BLaER1 (cell line): ENCODE measurements around the gene CUX1.

Source experiments
- H3K27ac ChIP-seq: shearing (Covaris generic); formaldehyde crosslinking; 2 replicates; pipeline ENCODE4 v1.8.1; 2022
- H3K27me3 ChIP-seq: shearing (Covaris generic); formaldehyde crosslinking; 2 replicates; pipeline ENCODE4 v1.8.1; 2022
- H3K36me3 ChIP-seq: shearing (Covaris generic); formaldehyde crosslinking; 2 replicates; pipeline ENCODE4 v1.8.1; 2022
- H3K4me1 ChIP-seq: shearing (Covaris generic); formaldehyde crosslinking; 2 replicates; pipeline ENCODE4 v1.8.1; 2022
- H3K4me2 ChIP-seq: shearing (Covaris generic); formaldehyde crosslinking; 2 replicates; pipeline ENCODE4 v1.8.1; 2022
- H3K4me3 ChIP-seq: shearing (Covaris generic); formaldehyde crosslinking; 2 replicates; pipeline ENCODE4 v1.8.1; 2022
- H3K9ac ChIP-seq: shearing (Covaris generic); formaldehyde crosslinking; 2 replicates; pipeline ENCODE4 v1.8.1; 2022
- H3K9me3 ChIP-seq: shearing (Covaris generic); formaldehyde crosslinking; 2 replicates; pipeline ENCODE4 v1.8.1; 2022
- H4K20me1 ChIP-seq: shearing (Covaris generic); formaldehyde crosslinking; 2 replicates; pipeline ENCODE4 v1.8.1; 2022
- Cebpa-rat ChIP-seq: shearing (Covaris generic); IDR thresholded peaks from 2 replicates; pipeline ENCODE4 v1.8.1; 2022

CUX1 gene

DNA sequence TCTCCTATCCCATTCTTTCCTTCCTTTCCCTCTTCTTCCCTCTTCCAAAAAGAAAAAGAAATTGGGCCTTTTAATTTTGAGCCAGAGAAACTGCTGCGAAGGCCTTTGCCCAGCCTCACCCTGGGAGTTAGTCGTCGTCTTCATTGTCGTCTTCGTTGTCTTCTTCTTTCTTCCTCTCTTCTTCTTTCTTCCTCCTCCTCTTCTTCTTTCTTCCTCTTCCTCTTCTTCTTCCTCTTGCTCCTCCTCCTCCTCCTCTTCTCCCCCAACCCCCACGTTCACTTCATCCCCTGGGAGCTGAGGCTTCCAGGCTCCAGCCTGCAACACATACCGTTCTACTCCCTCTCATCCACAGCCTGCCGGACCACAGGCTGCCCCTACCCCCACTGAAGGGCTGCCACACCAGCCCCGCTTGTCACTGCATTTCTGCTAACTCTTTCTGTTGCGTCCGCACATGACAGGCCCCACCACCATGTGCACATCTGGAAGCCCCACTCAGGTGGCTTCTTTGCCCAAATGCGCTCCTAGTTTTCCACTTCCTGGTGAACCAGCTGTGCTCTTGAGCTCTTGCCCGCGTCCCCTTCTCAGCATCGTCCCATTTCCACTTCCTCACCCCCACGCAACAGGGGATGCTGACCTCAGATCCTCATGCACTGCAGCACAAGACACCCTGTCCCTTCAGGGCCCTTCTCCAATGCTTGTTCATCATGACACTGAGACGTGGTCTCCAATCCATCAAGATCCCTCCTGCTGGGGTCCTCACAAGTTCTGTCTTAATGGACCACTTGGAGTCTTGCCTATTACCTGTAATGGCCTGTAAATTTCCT is 374.3 kb downstream of the CUX1 start:
- Histone ChIP-seq H4K20me1 (peaks cover 25% of the 10 kb centered on the region; the same call in 1 of the 2 replicates), H3K4me3 (no peak overlapping the region), H3K4me1 (peaks cover 42% of the 10 kb centered on the region), H3K9me3 (no peaks in the 10 kb centered on the region), H3K27ac (peak overlapping the region; percentile 36; the same call in 1 of the 2 replicates), H3K4me2 (peak overlapping the region; percentile 31), H3K9ac (no peak overlapping the region), H3K36me3 (peaks cover 100% of the 10 kb centered on the region), H3K27me3 (no peaks in the 10 kb centered on the region)
- TF ChIP-seq Cebpa-rat, result no peak

- Histone ChIP-seq H3K4me1 (peaks cover 39% of the 10 kb centered on the region), H3K9me3 (no peaks in the 10 kb centered on the region), H3K27me3 (no peaks in the 10 kb centered on the region), H3K27ac (no peak overlapping the region), H3K4me3 (no peak overlapping the region), H3K4me2 (no peak overlapping the region), H3K36me3 (peaks cover 100% of the 10 kb centered on the region), H4K20me1 (peaks cover 35% of the 10 kb centered on the region; the same call in 1 of the 2 replicates), H3K9ac (no peak overlapping the region)
- TF ChIP-seq Cebpa-rat, result no peak
Observed at GRCh38 chr7:102192790-102193189, 375.4 kb downstream of the CUX1 start.

DNA sequence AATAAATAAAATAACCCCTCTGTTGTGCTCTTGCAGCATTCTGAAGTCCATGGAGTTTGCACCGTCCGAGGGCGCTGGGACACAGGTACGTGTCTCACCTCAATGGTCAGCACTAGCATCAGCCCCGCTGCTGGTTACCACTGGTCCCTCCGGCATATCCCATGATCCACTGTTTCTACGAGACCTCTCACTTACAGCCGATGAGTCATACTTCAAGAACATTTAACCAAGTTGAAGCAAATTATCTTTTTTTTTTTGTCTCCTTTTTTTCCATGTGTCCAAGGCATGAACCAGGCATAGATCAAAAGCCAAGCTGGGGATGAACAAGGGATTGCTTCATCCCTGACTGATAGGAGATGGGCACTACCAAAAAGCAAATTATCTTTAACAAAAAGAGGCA is 376.4 kb downstream of the CUX1 start:
- Histone ChIP-seq H4K20me1 (peaks cover 38% of the 10 kb centered on the region; the same call in 1 of the 2 replicates), H3K27me3 (no peaks in the 10 kb centered on the region), H3K4me1 (peaks cover 28% of the 10 kb centered on the region), H3K27ac (no peak overlapping the region), H3K9ac (no peak overlapping the region), H3K36me3 (peaks cover 100% of the 10 kb centered on the region), H3K4me3 (no peak overlapping the region), H3K4me2 (no peak overlapping the region), H3K9me3 (no peaks in the 10 kb centered on the region)
- no peak for TF ChIP-seq Cebpa-rat

- no peak overlapping the region for H3K27ac ChIP-seq
- H3K9me3 ChIP-seq, result no peaks in the 10 kb centered on the region
- H3K4me2 ChIP-seq, result no peak overlapping the region
- no peak overlapping the region for H3K4me3 ChIP-seq
- H3K27me3 ChIP-seq, result no peaks in the 10 kb centered on the region
- peaks cover 19% of the 10 kb centered on the region for H3K4me1 ChIP-seq
- peaks cover 41% of the 10 kb centered on the region; the same call in 1 of the 2 replicates for H4K20me1 ChIP-seq
- H3K36me3 ChIP-seq, result peaks cover 100% of the 10 kb centered on the region
- H3K9ac ChIP-seq, result no peak overlapping the region
- no peak for TF ChIP-seq Cebpa-rat
Observed at GRCh38 chr7:102195361-102195760, 377.9 kb downstream of the CUX1 start.

- Histone ChIP-seq H3K27me3 (no peaks in the 10 kb centered on the region), H3K4me3 (no peak overlapping the region), H3K9me3 (no peaks in the 10 kb centered on the region), H3K4me1 (peaks cover 12% of the 10 kb centered on the region), H3K4me2 (no peak overlapping the region), H4K20me1 (peaks cover 45% of the 10 kb centered on the region; the same call in 1 of the 2 replicates), H3K27ac (no peak overlapping the region), H3K36me3 (peaks cover 100% of the 10 kb centered on the region), H3K9ac (no peak overlapping the region)
- TF ChIP-seq Cebpa-rat, result no peak
Observed at GRCh38 chr7:102196028-102196427, 378.6 kb downstream of the CUX1 start.

DNA sequence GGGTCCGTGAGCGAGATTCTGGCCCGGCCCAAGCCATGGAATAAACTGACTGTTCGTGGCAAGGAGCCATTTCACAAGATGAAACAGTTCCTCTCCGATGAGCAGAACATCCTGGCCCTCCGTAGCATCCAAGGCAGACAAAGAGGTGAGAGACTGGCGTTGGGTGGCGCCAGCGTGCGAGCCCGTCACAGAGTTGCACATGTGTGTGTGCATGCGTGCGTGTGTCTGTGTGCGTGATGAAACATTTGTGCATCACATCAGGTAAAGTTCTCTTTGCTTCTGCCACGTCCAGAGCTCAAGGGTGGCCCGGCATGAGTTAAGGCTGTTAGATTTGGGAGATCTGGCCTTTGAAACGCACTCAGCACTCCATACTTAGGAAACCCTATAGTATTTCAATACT is 379.7 kb downstream of the CUX1 start:
- H3K4me2 ChIP-seq, result no peak overlapping the region
- H3K4me1 ChIP-seq, result peaks cover under 1% of the 10 kb centered on the region
- no peaks in the 10 kb centered on the region for H3K27me3 ChIP-seq
- no peak overlapping the region for H3K27ac ChIP-seq
- no peak for TF ChIP-seq Cebpa-rat
- no peaks in the 10 kb centered on the region for H3K9me3 ChIP-seq
- H3K36me3 ChIP-seq, result peaks cover 100% of the 10 kb centered on the region
- no peak overlapping the region for H3K4me3 ChIP-seq
- H3K9ac ChIP-seq, result no peak overlapping the region
- H4K20me1 ChIP-seq, result peaks cover 56% of the 10 kb centered on the region

GRCh38 chr7:102197599-102197998 is 380.2 kb downstream of the CUX1 start:
- no peaks in the 10 kb centered on the region for H3K9me3 ChIP-seq
- no peak overlapping the region for H3K4me2 ChIP-seq
- H4K20me1 ChIP-seq, result peaks cover 61% of the 10 kb centered on the region
- no peak overlapping the region for H3K9ac ChIP-seq
- peaks cover 100% of the 10 kb centered on the region for H3K36me3 ChIP-seq
- no peaks in the 10 kb centered on the region for H3K27me3 ChIP-seq
- no peak for TF ChIP-seq Cebpa-rat
- no peak overlapping the region for H3K4me3 ChIP-seq
- no peaks in the 10 kb centered on the region for H3K4me1 ChIP-seq
- H3K27ac ChIP-seq, result no peak overlapping the region

DNA sequence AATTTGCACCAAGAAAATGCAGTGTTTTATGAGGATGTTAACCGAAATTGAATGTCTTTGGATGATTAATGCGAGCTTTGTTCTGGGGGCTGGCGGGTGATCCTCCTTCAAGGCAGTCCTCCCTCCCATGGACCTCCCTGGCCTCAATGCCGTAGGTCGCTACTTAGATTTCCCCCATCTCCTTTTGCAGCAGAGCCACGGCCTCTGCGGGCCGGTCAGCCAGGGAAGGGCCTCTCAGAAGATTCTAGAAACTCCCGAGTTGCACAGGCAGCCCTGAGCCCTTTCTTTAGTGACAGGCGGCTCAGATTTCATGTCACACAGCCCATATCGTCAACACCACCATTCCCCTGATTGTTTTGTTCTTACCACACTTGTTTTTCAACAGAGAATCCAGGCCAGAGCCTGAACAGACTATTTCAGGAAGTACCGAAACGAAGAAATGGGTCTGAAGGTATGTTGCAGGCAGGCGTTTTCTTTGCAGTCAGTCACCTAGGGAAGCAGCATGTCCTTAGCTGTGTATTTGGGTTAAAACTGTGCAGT is 381.1 kb downstream of the CUX1 start:
- H3K36me3 ChIP-seq, result peaks cover 100% of the 10 kb centered on the region
- H3K4me1 ChIP-seq, result no peaks in the 10 kb centered on the region
- TF ChIP-seq Cebpa-rat, result no peak
- no peak overlapping the region for H3K4me2 ChIP-seq
- H3K9ac ChIP-seq, result no peak overlapping the region
- peaks cover 68% of the 10 kb centered on the region for H4K20me1 ChIP-seq
- H3K27me3 ChIP-seq, result no peaks in the 10 kb centered on the region
- no peaks in the 10 kb centered on the region for H3K9me3 ChIP-seq
- H3K4me3 ChIP-seq, result no peak overlapping the region
- no peak overlapping the region for H3K27ac ChIP-seq

DNA sequence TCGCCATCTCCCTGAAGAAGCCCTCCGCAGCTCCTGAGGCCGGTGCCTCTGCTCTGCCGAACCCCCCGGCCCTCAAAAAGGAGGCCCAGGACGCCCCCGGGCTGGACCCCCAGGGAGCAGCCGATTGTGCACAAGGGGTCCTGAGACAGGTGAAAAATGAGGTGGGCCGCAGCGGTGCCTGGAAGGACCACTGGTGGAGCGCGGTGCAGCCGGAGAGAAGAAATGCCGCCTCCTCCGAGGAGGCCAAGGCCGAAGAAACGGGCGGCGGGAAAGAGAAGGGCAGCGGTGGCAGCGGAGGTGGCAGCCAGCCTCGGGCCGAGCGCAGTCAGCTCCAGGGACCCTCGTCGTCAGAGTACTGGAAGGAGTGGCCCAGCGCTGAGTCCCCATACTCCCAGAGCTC is 384.1 kb downstream of the CUX1 start:
- Histone ChIP-seq H3K9me3 (no peaks in the 10 kb centered on the region), H3K27me3 (no peaks in the 10 kb centered on the region), H3K27ac (no peak overlapping the region), H3K36me3 (peaks cover 100% of the 10 kb centered on the region), H3K4me3 (no peak overlapping the region), H3K4me2 (no peak overlapping the region), H4K20me1 (peaks cover 90% of the 10 kb centered on the region), H3K4me1 (no peaks in the 10 kb centered on the region; the same call in 1 of the 2 replicates), H3K9ac (no peak overlapping the region)
- TF ChIP-seq Cebpa-rat, result no peak

GRCh38 chr7:102202556-102202955 is 385.1 kb downstream of the CUX1 start:
- no peaks in the 10 kb centered on the region; the same call in 1 of the 2 replicates for H3K4me1 ChIP-seq
- peaks cover 86% of the 10 kb centered on the region for H4K20me1 ChIP-seq
- no peak for TF ChIP-seq Cebpa-rat
- H3K4me2 ChIP-seq, result no peak overlapping the region
- H3K27ac ChIP-seq, result no peak overlapping the region
- no peak overlapping the region for H3K9ac ChIP-seq
- H3K4me3 ChIP-seq, result no peak overlapping the region
- H3K36me3 ChIP-seq, result peaks cover 100% of the 10 kb centered on the region
- no peaks in the 10 kb centered on the region for H3K9me3 ChIP-seq
- no peaks in the 10 kb centered on the region for H3K27me3 ChIP-seq
